ENCODE results near the gene CTF1.
"Not testable (repeated sequence)": the region's sequence is repeated elsewhere in the genome, so short reads cannot be mapped to it uniquely, and the experiment has no call there.

CTF1 gene

GRCh38 chr16:30896261-30896888 lies at the start of gene CTF1:
Gene CTF1 (plus strand): TSS chr16:30896614. CDS start chr16:30896644, 30 bp downstream.
- DNase-seq (ENCODE audit: low read depth in 2 of 2): peak; percentile 87 to 88

GRCh38 chr16:30846649-30847402 lies 49.6 kb upstream of the CTF1 start:
- DNase-seq (ENCODE audit: low read depth in 2 of 2): no peak

GRCh38 chr16:30850246-30850645 lies 46.2 kb upstream of the CTF1 start:
- DNase-seq (ENCODE audit: low read depth in 2 of 2): no peak

- no peak for DNase-seq (ENCODE audit: low read depth in 2 of 2)
These were observed 42.7 kb upstream of the CTF1 start for GRCh38 chr16:30853758-30854157.

GRCh38 chr16:30858111-30858495 lies 38.3 kb upstream of the CTF1 start:
- no peak for DNase-seq (ENCODE audit: low read depth in 2 of 2)

- DNase-seq (ENCODE audit: low read depth in 2 of 2): no peak
These were observed 37.5 kb upstream of the CTF1 start for GRCh38 chr16:30858829-30859423.

GRCh38 chr16:30860729-30861128 lies 35.7 kb upstream of the CTF1 start:
- DNase-seq (ENCODE audit: low read depth in 2 of 2): not testable (repeated sequence)

GRCh38 chr16:30863178-30863577 lies 33.2 kb upstream of the CTF1 start:
- DNase-seq (ENCODE audit: low read depth in 2 of 2): not testable (repeated sequence)

- DNase-seq (ENCODE audit: low read depth in 2 of 2): no peak
These were observed 30.4 kb upstream of the CTF1 start for GRCh38 chr16:30866031-30866430.

GRCh38 chr16:30867747-30868146 lies 28.7 kb upstream of the CTF1 start:
- no peak for DNase-seq (ENCODE audit: low read depth in 2 of 2)

- DNase-seq (ENCODE audit: low read depth in 2 of 2): no peak
These were observed 25.5 kb upstream of the CTF1 start for GRCh38 chr16:30870904-30871303.

GRCh38 chr16:30874244-30874820 lies 22.1 kb upstream of the CTF1 start:
- DNase-seq (ENCODE audit: low read depth in 2 of 2): no peak

- peak; percentile 60 to 64 for DNase-seq (ENCODE audit: low read depth in 2 of 2)
These were observed 21.3 kb upstream of the CTF1 start for GRCh38 chr16:30874821-30875717.

GRCh38 chr16:30875871-30876801 lies 20.3 kb upstream of the CTF1 start:
- DNase-seq (ENCODE audit: low read depth in 2 of 2): no peak

- no peak for DNase-seq (ENCODE audit: low read depth in 2 of 2)
These were observed 19.5 kb upstream of the CTF1 start for GRCh38 chr16:30876867-30877266.

- no peak for DNase-seq (ENCODE audit: low read depth in 2 of 2)
These were observed 13.7 kb upstream of the CTF1 start for GRCh38 chr16:30882429-30883310.

- DNase-seq (ENCODE audit: low read depth in 2 of 2): no peak
These were observed 11.7 kb upstream of the CTF1 start for GRCh38 chr16:30884760-30885159.

GRCh38 chr16:30885196-30885595 lies 11.2 kb upstream of the CTF1 start:
- DNase-seq (ENCODE audit: low read depth in 2 of 2): no peak

GRCh38 chr16:30886145-30886544 lies 10.3 kb upstream of the CTF1 start:
- no peak for DNase-seq (ENCODE audit: low read depth in 2 of 2)

- no peak for DNase-seq (ENCODE audit: low read depth in 2 of 2)
These were observed 8.5 kb upstream of the CTF1 start for GRCh38 chr16:30887927-30888326.
